Prostate gland (tissue), 2 donors: ENCODE results near the gene ZP1.

ENCODE experiments used
- CTCF ChIP-seq, 4 experiments: fragments of 200-600 bp in 2 of 4; fragments of 450-650 bp in 2 of 4; sonication (generic) in 2 of 4; IDR thresholded peaks; 1 replicate in 3 of 4; 2 replicates in 1 of 4; pipeline ENCODE4 v1.5.1; 2016 to 2019; ENCODE audit warnings: antibody characterized with exemption in 4 of 4, mild to moderate bottlenecking in 2 of 4, moderate library complexity in 2 of 4
- POLR2A ChIP-seq: fragments of 450-650 bp; IDR thresholded peaks from one replicate; pipeline ENCODE4 v1.6.1; 2016; ENCODE audit warnings: antibody characterized with exemption, mild to moderate bottlenecking
- POLR2AphosphoS5 ChIP-seq: sonication (generic); formaldehyde crosslinking; IDR thresholded peaks from one replicate; pipeline ENCODE4 v1.6.1; 2017; ENCODE audit warnings: antibody characterized with exemption

DNA sequence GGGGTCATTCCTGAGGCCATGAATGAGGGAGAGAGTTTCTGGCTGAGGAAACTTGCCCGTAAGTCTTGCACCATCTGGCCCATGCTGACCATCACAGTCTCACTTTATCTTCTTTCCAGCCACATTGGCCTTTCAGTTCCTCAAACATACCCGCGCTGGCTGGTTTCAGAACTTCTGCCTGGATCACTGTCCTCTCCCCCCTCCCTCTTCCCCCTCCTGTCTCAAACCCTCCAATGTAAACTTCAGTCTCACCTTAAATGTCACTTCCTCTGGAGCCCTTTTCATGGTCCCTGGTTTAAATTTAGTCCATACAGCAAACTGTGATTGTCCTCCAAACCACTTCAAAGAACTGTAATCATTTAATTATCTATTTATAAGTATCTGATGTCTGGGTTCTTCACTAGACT is 42.9 kb downstream of the ZP1 start:
- no peak for TF ChIP-seq CTCF (IDR thresholded peaks at IDR 0.05)
- TF ChIP-seq POLR2A: no peak
- TF ChIP-seq POLR2AphosphoS5: no peak
